Measurements from ENCODE around the gene ENDOD1. TPM values are rescaled to one million over a fixed set of nuclear protein-coding genes. Genes with fewer than 3 reads are reported as not detected.

ENDOD1 gene
- total RNA-seq, 1 experiment from 2014 or later, result 3.3 TPM

- TF ChIP-seq HMGA2 (CRISPR knock-in tag; IDR thresholded peaks at IDR 0.05) (no peak), TEAD1 (CRISPR knock-in tag; IDR thresholded peaks at IDR 0.05) (no peak), MLX (CRISPR knock-in tag; IDR thresholded peaks at IDR 0.05) (no peak), ZNF121 (CRISPR knock-in tag; IDR thresholded peaks at IDR 0.05) (no peak), E2F5 (CRISPR knock-in tag; IDR thresholded peaks at IDR 0.05) (no peak), NR3C1 (CRISPR knock-in tag; conservative IDR thresholded peaks at IDR 0.05; ENCODE audit: low read depth) (no peak), ELF4 (CRISPR knock-in tag; IDR thresholded peaks at IDR 0.05; ENCODE audit: low read depth) (no peak), ZNF232 (CRISPR knock-in tag; IDR thresholded peaks at IDR 0.05) (no peak)
- Mint-ChIP-seq H3K27me3 (ENCODE audit: low read depth) (no peaks in the 10 kb centered on the region), H3K4me3 (no peak overlapping the region), H3K4me1 (peaks cover 6% of the 10 kb centered on the region; the same call in 1 of the 2 replicates), H3K27ac (peak overlapping the region; percentile 19; the same call in 1 of the 2 replicates), H3K9me3 (no peaks in the 10 kb centered on the region), H3K36me3 (peaks cover 16% of the 10 kb centered on the region)
- ATAC-seq, result no peak
- no peak for DNase-seq (ENCODE audit: low spot score)
- ChIA-PET POLR2A (no interaction called here), CTCF (no interaction called here)
Measured at GRCh38 chr11:95175818-95176380, 86.3 kb downstream of the ENDOD1 start.

Other genes with a start within 250 kb of the ENDOD1 start
- 49.4 to 55.5 TPM (median 52.1 TPM) in 3 replicates for gene CWC15, start 116.3 kb upstream of the ENDOD1 start, total RNA-seq (2021)
- 1.9 to 2.4 TPM (median 2.1 TPM) in 3 replicates for gene KDM4D, start 116.1 kb upstream of the ENDOD1 start, total RNA-seq (2021)
- gene KDM4E, start 64.6 kb upstream of the ENDOD1 start, total RNA-seq (2021), result not detected in 3 replicates
- not detected in 3 replicates for gene KDM4F, start 40.4 kb upstream of the ENDOD1 start, total RNA-seq (2021)
- 20.9 to 23.0 TPM (median 20.9 TPM) in 3 replicates for gene SRSF8, start 22.9 kb upstream of the ENDOD1 start, total RNA-seq (2021)
- 34.9 to 38.2 TPM (median 35.1 TPM) in 3 replicates for gene SESN3, start 141.4 kb downstream of the ENDOD1 start, total RNA-seq (2021)

All from WTC11 (cell line).